ENCODE measurements around the gene R3HDM2.
A peak's percentile ranks its signal among the peaks of the same experiment; 100 is the strongest.

DNA sequence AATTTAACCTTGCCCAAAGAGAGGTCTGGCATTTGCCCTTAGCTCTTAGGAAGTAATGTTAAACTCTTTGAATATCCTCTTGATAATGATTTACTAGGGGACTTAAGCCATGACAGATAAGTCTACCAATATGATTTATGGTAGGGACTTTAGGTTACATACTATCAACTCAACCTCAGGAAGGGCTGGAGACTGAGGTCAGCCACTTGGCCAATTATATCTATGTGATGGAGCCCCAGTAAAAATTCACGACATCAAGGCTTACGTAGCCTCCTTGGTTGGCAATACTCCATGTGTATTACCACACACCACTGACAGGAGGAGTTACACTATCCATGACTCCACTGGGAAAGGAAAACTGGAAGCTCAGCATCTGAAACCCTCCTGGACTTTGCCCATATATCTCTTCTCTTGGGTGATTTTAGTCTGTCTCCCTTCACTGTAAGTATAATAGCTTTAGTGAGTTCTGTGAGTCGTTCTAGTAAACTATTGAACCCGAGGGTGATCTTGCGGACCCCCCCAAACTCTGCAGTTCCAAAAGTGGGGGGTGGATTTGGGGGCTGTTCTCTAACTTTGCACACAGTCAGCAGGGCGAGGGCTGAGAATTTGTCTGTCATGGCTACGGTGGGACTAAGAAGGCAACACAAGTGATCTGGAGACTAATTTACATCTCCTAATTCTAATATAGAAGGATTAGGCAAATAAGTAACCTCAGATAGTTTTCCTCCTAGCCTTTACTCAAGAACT lies 62.3 kb downstream of the R3HDM2 start:
- TF ChIP-seq POLR2A (IDR thresholded peaks at IDR 0.05) (no peak), CTCF (IDR thresholded peaks at IDR 0.05 in 8 of 11, conservative IDR thresholded peaks at IDR 0.05 in 3 of 11) (peak in 1 of 11 experiments; percentile 17)
